HepG2 (cell line): Measurements from ENCODE around the gene STOML1. TPM values are rescaled to one million over a fixed set of nuclear protein-coding genes. Genes with fewer than 3 reads are reported as not detected.

ENCODE experiments used
- ATAC-seq: fragments of 200-7000 bp; cut with Tn5 transposase; 3 replicates; pipeline ENCODE4 v1.9.1; 2020; ENCODE audit warnings: mild to moderate bottlenecking, moderate library complexity
- BruUV-seq: library from RNA; stranded (reverse); fragments of 400-500 nt; replicated peaks from 2 replicates; lab custom pipeline; 2021; lab: Mats Ljungman, UMichigan
- CTCF ChIA-PET: fragments of 300-600 bp; formaldehyde crosslinking; extraction: SDS; loops from one replicate; lab custom pipeline; 2021; ENCODE audit warnings: low total read pairs, inconsistent platforms, low intra/inter-chr PET ratio; lab: Yijun Ruan, JAX
- POLR2A ChIA-PET: fragments of 350-600 bp; sonication (Branson Sonifier 250); formaldehyde crosslinking; loops from one replicate; lab custom pipeline; 2020; ENCODE audit warnings: antibody characterized with exemption, inconsistent platforms; lab: Yijun Ruan, JAX
- DNase-seq: peaks from one replicate; pipeline ENCODE4 v3.0.0-alpha.2; 2015; ENCODE audit warnings: low spot score
- FAIRE-seq: peaks from 3 replicates; lab custom pipeline; 2011; peaks lifted over from hg19 to GRCh38; lab: Jason Lieb, UNC
- H2AFZ ChIP-seq: one replicate; pipeline ENCODE4 v1.6.1; 2011; ENCODE audit warnings: low read length, inconsistent platforms
- H3K27ac ChIP-seq: fragments of 300-600 bp; 3 replicates; pipeline ENCODE4 v1.8.0; 2011; ENCODE audit warnings: mixed run types, mild to moderate bottlenecking, mixed read lengths, low read length, inconsistent platforms; ENCODE audit not compliant: insufficient read depth; ENCODE audit errors: extremely low read length
- H3K27me3 ChIP-seq, 2 experiments: fragments of 200-600 bp in 1 of 2; 2 replicates in 1 of 2; 3 replicates in 1 of 2; pipeline versions ENCODE4 v1.6.0 to v1.8.0; 2011; ENCODE audit warnings: low read length in 2 of 2, mild to moderate bottlenecking in 2 of 2, moderate library complexity in 2 of 2, inconsistent platforms in 1 of 2; ENCODE audit not compliant: insufficient read depth in 2 of 2, control insufficient read depth in 1 of 2
- H3K36me3 ChIP-seq, 2 experiments: fragments of 200-600 bp in 1 of 2; replicated peaks in 1 of 2; 2 replicates in 1 of 2; 3 replicates in 1 of 2; pipeline versions ENCODE4 v1.5.1 to v1.8.0; 2011; ENCODE audit warnings: low read length in 2 of 2, inconsistent platforms in 1 of 2; ENCODE audit not compliant: insufficient read depth in 2 of 2, control insufficient read depth in 1 of 2
- H3K4me1 ChIP-seq: 2 replicates; pipeline ENCODE4 v1.5.1; 2012; ENCODE audit warnings: low read length, inconsistent platforms; ENCODE audit not compliant: insufficient read depth
- H3K4me2 ChIP-seq: 2 replicates; pipeline ENCODE4 v1.6.0; 2011; ENCODE audit warnings: low read depth, low read length, inconsistent platforms
- H3K4me3 ChIP-seq, 3 experiments: fragments of 200-600 bp in 1 of 3; sonication (generic), shearing (Covaris generic) in 1 of 3; replicated peaks in 1 of 3; 2 replicates each; pipeline ENCODE4 v1.5.1; 2011 to 2016; ENCODE audit warnings: low read length in 3 of 3, inconsistent platforms in 2 of 3, low read depth in 2 of 3, mild to moderate bottlenecking in 2 of 3, control low read depth in 1 of 3, mixed read lengths in 1 of 3; ENCODE audit not compliant: insufficient read depth in 1 of 3
- H3K79me2 ChIP-seq: one replicate; pipeline ENCODE4 v1.6.1; 2011; ENCODE audit warnings: low read length, inconsistent platforms; ENCODE audit not compliant: insufficient read depth
- H3K9ac ChIP-seq: 2 replicates; pipeline ENCODE4 v1.6.0; 2011; ENCODE audit warnings: mild to moderate bottlenecking, low read depth, low read length, inconsistent platforms; ENCODE audit not compliant: insufficient read depth
- H3K9me3 ChIP-seq: 2 replicates; pipeline ENCODE4 v1.5.1; 2012; ENCODE audit warnings: mild to moderate bottlenecking, low read length
- H4K20me1 ChIP-seq: 2 replicates; pipeline ENCODE4 v1.6.0; 2011; ENCODE audit warnings: inconsistent platforms, mild to moderate bottlenecking, low read length, moderate library complexity; ENCODE audit not compliant: insufficient read depth
- FOXP4 ChIP-seq: sonication (generic); formaldehyde crosslinking; IDR thresholded peaks from 2 replicates; pipeline ENCODE4 v1.4.0; 2020; ENCODE audit warnings: missing genetic modification reagents
- MBNL3 ChIP-seq: fragments of 250-450 bp; sonication (Bioruptor Pico); conservative IDR thresholded peaks from 2 replicates; pipeline ENCODE4 v1.8.0; 2022; ENCODE audit warnings: mild to moderate bottlenecking, inconsistent platforms
- PPARG ChIP-seq: conservative IDR thresholded peaks from 2 replicates; pipeline ENCODE4 v1.6.1; 2016; ENCODE audit warnings: missing biosample characterization, missing genetic modification reagents
- RXRB ChIP-seq: IDR thresholded peaks from 2 replicates; pipeline ENCODE4 v1.6.1; 2016; ENCODE audit warnings: borderline replicate concordance, missing genetic modification reagents, missing compliant biosample characterization
- ZNF292 ChIP-seq: sonication (generic); formaldehyde crosslinking; IDR thresholded peaks from 2 replicates; pipeline ENCODE4 v1.8.1; 2022; ENCODE audit warnings: mild to moderate bottlenecking, low read depth, missing genetic modification reagents, borderline replicate concordance
- ZNF451 ChIP-seq: sonication (generic); formaldehyde crosslinking; IDR thresholded peaks from 2 replicates; pipeline ENCODE4 v1.5.0; 2020; ENCODE audit warnings: mild to moderate bottlenecking, missing genetic modification reagents
- ZNF552 ChIP-seq: sonication (generic); formaldehyde crosslinking; IDR thresholded peaks from 2 replicates; pipeline ENCODE4 v1.9.0; 2022; ENCODE audit warnings: missing genetic modification reagents, mild to moderate bottlenecking, borderline replicate concordance
- ZNF780A ChIP-seq: sonication (generic); formaldehyde crosslinking; IDR thresholded peaks from 2 replicates; pipeline ENCODE4 v1.8.0; 2022; ENCODE audit warnings: mild to moderate bottlenecking, missing genetic modification reagents, moderate library complexity
- ZSCAN22 ChIP-seq: sonication (generic); formaldehyde crosslinking; IDR thresholded peaks from 2 replicates; pipeline ENCODE4 v1.4.0; 2020; ENCODE audit warnings: mild to moderate bottlenecking, missing genetic modification reagents
- WGBS: methylation state at CpG from one replicate; pipeline ENCODE4 v1.1.6; 2017; ENCODE audit warnings: low lambda C conversion rate; 5-methylcytosine and 5-hydroxymethylcytosine counted together
- in situ Hi-C: cut with HindIII; loops from 2 replicates; pipeline ENCODE4 v1.10.0; 2017; ENCODE audit warnings: low pct_unique_long_range_greater_than_20kb; ENCODE audit not compliant: extremely low pct_ligation_motif_present
- intact Hi-C: fragments of 100-400 bp; cut with micrococcal nuclease; formaldehyde crosslinking; loops from one replicate; pipeline ENCODE4 v1.10.0; 2022; ENCODE audit not compliant: unreplicated experiment
- polyA plus RNA-seq, 8 experiments: library from polyadenylated mRNA; depleted of rRNA in 3 of 8; stranded (reverse) in 7 of 8; unstranded in 1 of 8; fragments of >200 nt; fragmentation: Illumina TruSeq in 4 of 8; extraction: Trizol in 4 of 8; gene quantifications; 2 replicates each; pipeline versions ENCODE4 v1.2.1 to v1.2.3, GENCODE V29; 2011 to 2016; ENCODE audit warnings: low read depth in 4 of 8, missing spikeins in 1 of 8, mixed read lengths in 1 of 8; ENCODE audit not compliant: insufficient read depth in 1 of 8
- total RNA-seq, 5 experiments: library from RNA; depleted of rRNA; stranded (reverse); fragments of >200 nt; fragmentation: Illumina TruSeq; extraction: Trizol; gene quantifications; 2 replicates each; pipeline ENCODE4 v1.2.3, GENCODE V29; 2016; ENCODE audit warnings: low read depth in 1 of 5
- TF ChIP-seq, protein P1 (sequence below): sonication (generic); formaldehyde crosslinking; conservative IDR thresholded peaks from 2 replicates; pipeline ENCODE4 v1.8.1; 2023; ENCODE audit warnings: missing genetic modification reagents
- TF ChIP-seq, protein P2 (sequence below): sonication (generic); formaldehyde crosslinking; IDR thresholded peaks from 2 replicates; pipeline ENCODE4 v1.4.0; 2020; ENCODE audit warnings: missing genetic modification reagents

STOML1 gene
- total and polyA plus RNA-seq, 2 of the 13 experiments (the other 11 are each of a cell fraction or from before 2014, with no cell fraction given), result 3.5 to 3.7 TPM

- TF ChIP-seq, protein P1, sequence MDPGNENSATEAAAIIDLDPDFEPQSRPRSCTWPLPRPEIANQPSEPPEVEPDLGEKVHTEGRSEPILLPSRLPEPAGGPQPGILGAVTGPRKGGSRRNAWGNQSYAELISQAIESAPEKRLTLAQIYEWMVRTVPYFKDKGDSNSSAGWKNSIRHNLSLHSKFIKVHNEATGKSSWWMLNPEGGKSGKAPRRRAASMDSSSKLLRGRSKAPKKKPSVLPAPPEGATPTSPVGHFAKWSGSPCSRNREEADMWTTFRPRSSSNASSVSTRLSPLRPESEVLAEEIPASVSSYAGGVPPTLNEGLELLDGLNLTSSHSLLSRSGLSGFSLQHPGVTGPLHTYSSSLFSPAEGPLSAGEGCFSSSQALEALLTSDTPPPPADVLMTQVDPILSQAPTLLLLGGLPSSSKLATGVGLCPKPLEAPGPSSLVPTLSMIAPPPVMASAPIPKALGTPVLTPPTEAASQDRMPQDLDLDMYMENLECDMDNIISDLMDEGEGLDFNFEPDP (CRISPR knock-in tag), result no peak
- no peak for TF ChIP-seq ZNF552 (CRISPR knock-in tag)
- TF ChIP-seq, protein P2, sequence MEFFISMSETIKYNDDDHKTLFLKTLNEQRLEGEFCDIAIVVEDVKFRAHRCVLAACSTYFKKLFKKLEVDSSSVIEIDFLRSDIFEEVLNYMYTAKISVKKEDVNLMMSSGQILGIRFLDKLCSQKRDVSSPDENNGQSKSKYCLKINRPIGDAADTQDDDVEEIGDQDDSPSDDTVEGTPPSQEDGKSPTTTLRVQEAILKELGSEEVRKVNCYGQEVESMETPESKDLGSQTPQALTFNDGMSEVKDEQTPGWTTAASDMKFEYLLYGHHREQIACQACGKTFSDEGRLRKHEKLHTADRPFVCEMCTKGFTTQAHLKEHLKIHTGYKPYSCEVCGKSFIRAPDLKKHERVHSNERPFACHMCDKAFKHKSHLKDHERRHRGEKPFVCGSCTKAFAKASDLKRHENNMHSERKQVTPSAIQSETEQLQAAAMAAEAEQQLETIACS (CRISPR knock-in tag), result no peak
These were observed 56.5 kb downstream of the STOML1 start (continued) for GRCh38 chr15:73935547-73935946.

DNA sequence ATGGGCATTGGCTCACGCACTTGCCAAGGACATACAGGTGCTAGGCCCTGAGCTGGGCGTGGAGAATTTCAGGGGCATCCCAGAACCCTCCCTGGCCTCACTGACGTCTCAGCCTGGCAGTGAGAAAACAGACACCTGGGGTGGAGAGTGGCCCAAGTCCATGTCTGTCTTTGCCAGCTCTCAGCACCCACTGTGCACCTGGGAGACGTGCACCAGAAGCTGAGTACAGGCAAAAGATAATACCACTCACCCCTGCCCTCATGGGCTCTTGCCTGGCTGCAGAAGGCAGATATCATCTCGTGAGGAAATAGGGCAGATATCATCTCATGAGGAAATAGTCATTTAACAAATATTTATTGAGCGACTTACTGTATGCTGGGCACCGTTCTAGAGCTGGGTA, 57.8 kb downstream of the STOML1 start:
- in situ Hi-C loops, result no loop called here
- DNase-seq (no peak), FAIRE-seq (no peak), ATAC-seq (no peak)
- H3K9me3 ChIP-seq, result no peaks in the 10 kb centered on the region
- H2AFZ ChIP-seq, result no peak overlapping the region
- WGBS, result 26% methylated on average over 4 of the region's 7 CpGs
- H3K27me3 ChIP-seq, result peaks cover 6 to 34% of the 10 kb centered on the region in 2 experiments; a peak in 3 of 5 replicates
- H3K9ac ChIP-seq, result no peak overlapping the region
- no peak overlapping the region for H3K27ac ChIP-seq
- H3K79me2 ChIP-seq, result no peaks in the 10 kb centered on the region
- TF ChIP-seq ZSCAN22 (CRISPR knock-in tag) (no peak), FOXP4 (CRISPR knock-in tag) (no peak), RXRB (CRISPR knock-in tag) (no peak), ZNF451 (CRISPR knock-in tag) (no peak), MBNL3 (CRISPR knock-in tag) (no peak), PPARG (CRISPR knock-in tag) (no peak), ZNF780A (CRISPR knock-in tag) (no peak), ZNF292 (CRISPR knock-in tag) (no peak)
- TF ChIP-seq, all 625 proteins: peak for 0
- H3K4me2 ChIP-seq, result no peak overlapping the region
- intact Hi-C loops, result no loop called here
- H3K36me3 ChIP-seq, result no peaks in the 10 kb centered on the region
- H4K20me1 ChIP-seq, result no peaks in the 10 kb centered on the region
- BruUV-seq, result no TSS peak
- H3K4me3 ChIP-seq, result no peak overlapping the region
- no peaks in the 10 kb centered on the region for H3K4me1 ChIP-seq
- ChIA-PET CTCF (no interaction called here), POLR2A (no interaction called here)
